Jurkat, Clone E6-1 (cell line): ENCODE data around the gene C1QL2.

Experiments
- DNase-seq: peaks from one replicate; pipeline ENCODE4 v3.0.0-alpha.2; 2011; ENCODE audit warnings: low read depth, low spot score
- H3K4me3 ChIP-seq: 2 replicates; pipeline ENCODE4 v1.5.1; 2011; ENCODE audit warnings: mild to moderate bottlenecking, low read length, control low read depth, moderate library complexity

Gene C1QL2

DNA sequence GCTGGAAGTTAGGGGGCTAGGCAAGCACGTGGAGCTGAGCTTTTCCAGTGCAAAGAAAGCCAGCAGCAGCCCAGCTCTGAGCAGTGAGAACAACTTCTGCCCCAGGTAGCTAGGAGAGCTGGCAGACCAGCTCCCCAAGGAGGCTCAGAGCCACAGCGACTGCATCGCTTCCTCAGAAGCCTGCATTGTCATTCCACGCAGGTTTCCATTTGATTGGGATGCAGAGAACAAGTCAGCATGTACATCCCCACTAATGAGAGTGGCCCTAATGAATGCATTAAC, 45.1 kb downstream of the C1QL2 start:
- H3K4me3 ChIP-seq: no peak overlapping the region

DNA sequence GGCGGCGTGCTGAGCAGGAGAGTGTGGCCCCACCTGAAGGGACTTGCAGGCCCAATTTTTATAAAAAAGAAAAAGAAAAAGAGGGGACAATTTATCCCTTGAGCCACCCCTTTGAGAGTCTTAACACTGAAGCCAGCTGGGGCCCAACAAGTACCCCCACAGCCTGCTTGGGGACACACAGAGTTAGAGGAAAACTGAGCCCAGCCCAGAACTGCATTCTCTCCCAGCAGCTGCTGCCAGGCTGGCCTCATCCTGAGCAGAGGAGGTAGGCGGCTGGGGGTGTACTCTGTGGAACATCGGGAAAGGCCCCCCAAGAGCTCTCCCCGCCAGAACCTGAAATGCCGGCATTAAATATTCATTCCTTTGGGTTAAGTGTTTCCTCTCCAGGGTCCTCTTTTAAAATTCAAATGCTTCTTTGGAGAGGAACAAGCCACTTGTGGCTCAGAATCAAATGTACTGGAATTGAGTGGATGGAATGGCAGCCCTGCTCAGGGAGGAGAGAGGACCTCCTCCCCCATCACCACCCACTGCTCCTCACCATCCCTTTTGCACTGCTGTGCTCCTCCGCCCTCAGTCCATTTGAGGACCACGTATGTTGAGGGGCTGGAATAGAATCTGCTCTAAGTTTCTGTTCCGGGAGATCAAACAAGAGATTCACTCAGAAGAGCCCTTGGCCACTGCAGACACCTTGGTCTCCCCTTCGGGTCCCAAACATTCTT, 45.6 kb downstream of the C1QL2 start:
- DNase-seq: no peak
- no peak overlapping the region for H3K4me3 ChIP-seq

More for the DNA sequence above, 45.1 kb downstream of the C1QL2 start:
- no peak for DNase-seq

DNA sequence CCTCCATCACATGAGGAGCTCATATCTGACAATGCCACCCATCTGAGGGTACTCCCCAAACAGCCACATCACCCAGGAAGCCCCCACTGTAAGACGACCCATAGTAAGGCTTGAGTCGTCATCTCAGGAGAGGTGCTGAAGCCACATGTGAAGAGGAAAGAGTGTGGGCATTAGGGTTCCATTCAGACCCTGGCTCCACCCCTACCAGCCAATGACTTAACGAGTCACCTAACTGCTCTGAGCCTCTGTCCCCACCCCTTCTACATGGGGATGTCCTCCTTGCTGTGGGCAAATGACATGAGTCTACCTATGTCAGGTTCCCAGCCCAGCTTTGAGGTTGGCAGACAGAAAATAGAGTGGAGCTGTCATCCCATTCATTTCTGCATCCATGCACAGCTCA, 46.3 kb downstream of the C1QL2 start:
- no peak for DNase-seq
- H3K4me3 ChIP-seq: no peak overlapping the region

DNA sequence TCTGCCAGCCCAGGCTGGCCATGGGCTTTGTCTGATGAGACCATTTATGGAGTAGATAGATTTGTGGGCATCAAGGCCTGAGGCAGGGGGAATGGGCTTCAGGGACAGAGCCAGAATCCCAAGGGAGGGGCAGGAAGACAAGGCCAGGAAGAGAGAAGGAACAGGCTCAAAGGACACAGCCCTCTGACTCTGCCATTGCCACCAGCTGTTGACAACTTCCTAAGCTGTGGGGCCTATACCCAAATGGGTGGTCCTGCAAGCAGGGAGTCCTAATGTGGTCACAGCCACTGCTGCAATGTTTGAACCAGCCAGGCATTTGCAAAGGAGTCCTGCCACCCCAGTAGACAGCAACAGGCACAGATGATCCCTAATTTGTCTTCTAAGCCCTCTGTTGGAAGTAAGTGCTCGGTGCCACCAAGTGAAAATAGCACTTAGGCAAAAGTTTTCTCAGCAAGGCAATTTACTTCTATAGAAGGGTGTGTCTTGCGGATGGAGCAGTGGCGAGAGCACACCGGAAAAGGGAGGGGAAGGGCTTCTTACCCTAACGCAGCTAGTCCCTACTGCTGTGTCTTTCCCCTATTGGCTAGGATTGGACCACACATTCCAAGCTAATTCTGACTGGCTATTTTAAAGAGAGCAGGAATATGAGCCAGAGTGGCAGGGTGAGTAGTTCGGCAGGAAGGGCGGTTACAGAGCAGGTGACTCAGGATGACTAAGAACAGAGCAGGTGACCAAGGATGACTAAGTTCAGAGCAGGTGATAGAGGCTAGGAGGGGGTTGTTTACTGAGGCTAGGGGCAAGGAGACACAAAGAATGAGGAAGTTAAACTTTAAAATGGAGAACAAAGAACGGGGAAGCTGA, 47.2 kb downstream of the C1QL2 start:
- no peak for DNase-seq
- H3K4me3 ChIP-seq: no peak overlapping the region

DNA sequence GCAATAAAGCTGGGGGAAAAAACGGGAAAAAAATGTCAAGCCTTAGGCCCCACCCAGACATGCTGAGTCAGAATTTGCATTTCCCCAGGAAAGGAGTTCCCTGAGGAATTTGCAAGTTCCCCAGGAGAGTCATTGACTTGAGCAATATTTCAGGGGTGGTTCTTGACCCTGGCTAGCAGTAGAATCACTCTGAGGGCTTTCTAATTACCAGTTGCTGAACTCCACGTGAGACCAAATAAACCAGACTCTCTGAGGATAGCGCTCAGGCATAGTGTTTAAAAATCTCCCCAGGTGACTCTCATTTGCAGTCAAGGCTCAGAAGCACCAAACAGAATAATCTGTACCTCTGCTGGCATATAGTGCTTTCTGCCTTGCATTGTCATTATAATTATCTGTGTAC, 48.7 kb downstream of the C1QL2 start:
- no peak overlapping the region for H3K4me3 ChIP-seq
- DNase-seq: no peak

DNA sequence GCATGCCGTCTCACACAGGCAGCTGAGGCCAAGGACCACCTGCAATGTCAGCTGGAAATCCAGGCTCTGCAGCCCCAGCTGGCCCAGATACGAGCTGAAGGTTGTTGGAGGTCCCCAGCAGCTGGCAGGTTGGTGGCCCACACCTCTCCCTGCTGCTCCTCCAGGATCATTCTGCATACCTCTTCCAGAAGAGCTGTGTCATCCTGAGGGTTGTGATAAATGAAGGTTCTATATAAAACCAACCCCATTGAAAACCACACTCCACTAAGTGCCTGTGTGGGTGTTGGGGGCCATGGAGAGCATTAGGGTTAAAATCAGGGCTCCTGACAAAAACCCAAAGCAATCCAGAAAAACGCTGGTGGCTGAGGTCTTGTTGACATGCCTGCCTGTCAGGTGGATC, 50.4 kb downstream of the C1QL2 start:
- no peak overlapping the region for H3K4me3 ChIP-seq
- DNase-seq: no peak

DNA sequence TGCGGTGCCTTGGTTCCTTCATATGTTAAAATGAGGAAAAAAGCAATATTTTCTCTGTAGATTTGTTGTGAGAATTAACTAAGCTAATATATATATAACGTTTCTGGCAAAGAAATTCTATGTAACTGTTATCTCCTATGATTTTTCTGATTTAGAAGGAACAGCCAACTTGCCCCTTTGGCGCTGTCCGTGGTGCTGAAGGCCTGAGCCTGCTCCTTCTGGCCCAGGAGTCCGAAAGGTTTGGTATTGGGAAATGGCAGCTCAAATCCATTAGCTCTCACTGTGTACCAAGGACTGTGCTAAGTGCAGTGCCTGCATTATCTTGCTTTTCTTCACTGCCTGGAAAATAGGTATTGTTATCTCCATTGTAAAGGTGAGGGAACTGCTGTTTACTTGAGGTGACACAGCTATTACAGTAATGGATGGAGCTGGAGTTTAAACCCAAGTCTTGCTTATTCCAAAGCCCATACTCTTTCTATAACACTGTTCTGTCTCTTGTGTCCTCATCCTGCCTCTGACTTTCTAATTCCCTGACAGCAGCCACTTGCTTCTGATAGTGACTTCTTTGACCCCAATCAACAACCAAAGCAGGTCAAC, 52.2 kb downstream of the C1QL2 start:
- DNase-seq: peak; percentile 32

More for the DNA sequence above, 52.2 kb downstream of the C1QL2 start:
- H3K4me3 ChIP-seq: no peak overlapping the region
